HG03571 (cell line): ENCODE data around the gene ZNF200.

Experiments
- ATAC-seq: cut with Tn5 transposase; IDR thresholded peaks from one replicate; pipeline ENCODE4 v1.9.1; 2021; ENCODE audit not compliant: unreplicated experiment

ZNF200 gene

GRCh38 chr16:3179651-3180050, 55.3 kb downstream of the ZNF200 start:
- ATAC-seq, result no peak

GRCh38 chr16:3175157-3176093, 59.5 kb downstream of the ZNF200 start:
- no peak for ATAC-seq

GRCh38 chr16:3174618-3175148, 60.3 kb downstream of the ZNF200 start:
- no peak for ATAC-seq

GRCh38 chr16:3173892-3174617, 60.9 kb downstream of the ZNF200 start:
- ATAC-seq, result no peak
